ENCODE results near the gene NUP93.

DNA sequence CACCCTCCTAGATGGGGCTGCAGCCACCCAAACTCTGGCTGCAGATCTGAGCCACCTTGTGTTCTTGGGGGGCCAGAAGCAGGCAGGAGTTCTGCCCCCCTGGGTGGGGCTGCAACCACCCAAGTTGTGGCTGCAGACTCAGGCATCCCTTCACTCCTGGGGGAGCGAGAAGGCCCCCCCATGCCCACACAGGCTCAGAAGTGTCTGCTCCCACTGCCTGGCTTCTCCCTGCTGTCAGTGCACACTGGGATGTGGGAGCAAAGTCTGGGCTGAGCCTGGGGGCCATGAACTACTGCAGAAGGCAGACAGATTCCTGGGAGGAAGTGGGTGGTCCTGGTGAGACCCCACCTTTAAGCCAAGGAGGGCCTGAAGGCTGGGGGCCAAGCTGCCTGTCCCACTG, 34.7 kb upstream of the NUP93 start:
- TF ChIP-seq, protein P1, sequence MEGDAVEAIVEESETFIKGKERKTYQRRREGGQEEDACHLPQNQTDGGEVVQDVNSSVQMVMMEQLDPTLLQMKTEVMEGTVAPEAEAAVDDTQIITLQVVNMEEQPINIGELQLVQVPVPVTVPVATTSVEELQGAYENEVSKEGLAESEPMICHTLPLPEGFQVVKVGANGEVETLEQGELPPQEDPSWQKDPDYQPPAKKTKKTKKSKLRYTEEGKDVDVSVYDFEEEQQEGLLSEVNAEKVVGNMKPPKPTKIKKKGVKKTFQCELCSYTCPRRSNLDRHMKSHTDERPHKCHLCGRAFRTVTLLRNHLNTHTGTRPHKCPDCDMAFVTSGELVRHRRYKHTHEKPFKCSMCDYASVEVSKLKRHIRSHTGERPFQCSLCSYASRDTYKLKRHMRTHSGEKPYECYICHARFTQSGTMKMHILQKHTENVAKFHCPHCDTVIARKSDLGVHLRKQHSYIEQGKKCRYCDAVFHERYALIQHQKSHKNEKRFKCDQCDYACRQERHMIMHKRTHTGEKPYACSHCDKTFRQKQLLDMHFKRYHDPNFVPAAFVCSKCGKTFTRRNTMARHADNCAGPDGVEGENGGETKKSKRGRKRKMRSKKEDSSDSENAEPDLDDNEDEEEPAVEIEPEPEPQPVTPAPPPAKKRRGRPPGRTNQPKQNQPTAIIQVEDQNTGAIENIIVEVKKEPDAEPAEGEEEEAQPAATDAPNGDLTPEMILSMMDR (IDR thresholded peaks at IDR 0.05) = no peak
- TF ChIP-seq POLR2A (IDR thresholded peaks at IDR 0.05) = no peak
